ENCODE measurements around the gene BNIPL. TPM values are rescaled to one million over a fixed set of nuclear protein-coding genes. Genes with fewer than 3 reads are reported as not detected.
A peak's percentile ranks its signal among the peaks of the same experiment; 100 is the strongest.

The BNIPL gene
- total RNA-seq, 6 experiments from 2014 or later, result 0.12 to 0.76 (median 0.42) TPM; not detected in 1

- Histone ChIP-seq H3K4me3 (peak overlapping the region in 2 of 3 donors; percentile 71 to 73), H3K27ac (peak overlapping the region; percentile 75 to 89 (median 88)), H3K36me3 (no peaks in the 10 kb centered on the region), H3K27me3 (no peaks in the 10 kb centered on the region), H3K4me1 (peaks cover 0 to 75% (median 26%) of the 10 kb centered on the region in 4 donors), H3K9me3 (no peaks in the 10 kb centered on the region)
- WGBS (ENCODE audit: insufficient coverage, low coverage, low lambda C conversion rate, missing lambda C conversion rate), result 5% methylated on average over 4 of the region's 4 CpGs
- DNase-seq (no peak), ATAC-seq (peak in 1 of 4 donors; percentile 1)
- intact Hi-C loops (cut with DNase I), result no loop called here
- no peak for TF ChIP-seq POLR2A (IDR thresholded peaks at IDR 0.05)
- TF ChIP-seq, protein P1, sequence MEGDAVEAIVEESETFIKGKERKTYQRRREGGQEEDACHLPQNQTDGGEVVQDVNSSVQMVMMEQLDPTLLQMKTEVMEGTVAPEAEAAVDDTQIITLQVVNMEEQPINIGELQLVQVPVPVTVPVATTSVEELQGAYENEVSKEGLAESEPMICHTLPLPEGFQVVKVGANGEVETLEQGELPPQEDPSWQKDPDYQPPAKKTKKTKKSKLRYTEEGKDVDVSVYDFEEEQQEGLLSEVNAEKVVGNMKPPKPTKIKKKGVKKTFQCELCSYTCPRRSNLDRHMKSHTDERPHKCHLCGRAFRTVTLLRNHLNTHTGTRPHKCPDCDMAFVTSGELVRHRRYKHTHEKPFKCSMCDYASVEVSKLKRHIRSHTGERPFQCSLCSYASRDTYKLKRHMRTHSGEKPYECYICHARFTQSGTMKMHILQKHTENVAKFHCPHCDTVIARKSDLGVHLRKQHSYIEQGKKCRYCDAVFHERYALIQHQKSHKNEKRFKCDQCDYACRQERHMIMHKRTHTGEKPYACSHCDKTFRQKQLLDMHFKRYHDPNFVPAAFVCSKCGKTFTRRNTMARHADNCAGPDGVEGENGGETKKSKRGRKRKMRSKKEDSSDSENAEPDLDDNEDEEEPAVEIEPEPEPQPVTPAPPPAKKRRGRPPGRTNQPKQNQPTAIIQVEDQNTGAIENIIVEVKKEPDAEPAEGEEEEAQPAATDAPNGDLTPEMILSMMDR (IDR thresholded peaks at IDR 0.05), result no peak
These were observed 28.5 kb upstream of the BNIPL start for GRCh38 chr1:151007853-151008243.

GRCh38 chr1:151008244-151009205 lies 27.9 kb upstream of the BNIPL start, which contains the start of gene PRUNE1:
Gene PRUNE1 (plus strand): TSS chr1:151008449. CDS start chr1:151008633, 184 bp downstream.
- under 1% methylated on average over 22 of the region's 69 CpGs for WGBS (ENCODE audit: insufficient coverage, low coverage, low lambda C conversion rate, missing lambda C conversion rate)
- TF ChIP-seq, protein P1 (IDR thresholded peaks at IDR 0.05), result no peak
- TF ChIP-seq POLR2A (IDR thresholded peaks at IDR 0.05), result peak; percentile 39
- Histone ChIP-seq H3K4me1 (peaks cover 0 to 76% (median 28%) of the 10 kb centered on the region in 4 donors), H3K36me3 (no peaks in the 10 kb centered on the region), H3K27ac (peak within 1 kb of the TSS; percentile 75 to 89 (median 88)), H3K9me3 (no peaks in the 10 kb centered on the region), H3K4me3 (peak within 1 kb of the TSS; percentile 71 to 73 (median 71)), H3K27me3 (no peaks in the 10 kb centered on the region)
- ATAC-seq (peak; percentile 81 to 88 (median 84)), DNase-seq (peak; percentile 98)
- intact Hi-C loops (cut with DNase I), result no loop called here

- Histone ChIP-seq H3K27ac (peak overlapping the region; percentile 75 to 89 (median 88)), H3K4me1 (peaks cover 0 to 76% (median 28%) of the 10 kb centered on the region in 4 donors), H3K4me3 (peak overlapping the region; percentile 71 to 73 (median 71)), H3K9me3 (no peaks in the 10 kb centered on the region), H3K36me3 (no peaks in the 10 kb centered on the region), H3K27me3 (no peaks in the 10 kb centered on the region)
- intact Hi-C loops (cut with DNase I), result no loop called here
- WGBS (ENCODE audit: insufficient coverage, low coverage, low lambda C conversion rate, missing lambda C conversion rate), result 13% methylated on average over 3 of the region's 3 CpGs
- no peak for ATAC-seq
- TF ChIP-seq POLR2A (IDR thresholded peaks at IDR 0.05), result no peak
- TF ChIP-seq, protein P1 (IDR thresholded peaks at IDR 0.05), result no peak
- DNase-seq, result no peak
These were observed 27.2 kb upstream of the BNIPL start for GRCh38 chr1:151009206-151009587.

GRCh38 chr1:151009674-151010345 lies 26.6 kb upstream of the BNIPL start:
- H3K4me1 ChIP-seq, result peaks cover 0 to 75% (median 29%) of the 10 kb centered on the region in 4 donors
- H3K27me3 ChIP-seq, result no peaks in the 10 kb centered on the region
- intact Hi-C loops (cut with DNase I), result no loop called here
- TF ChIP-seq, protein P1 (IDR thresholded peaks at IDR 0.05), result no peak
- no peak for TF ChIP-seq POLR2A (IDR thresholded peaks at IDR 0.05)
- ATAC-seq, result no peak
- no peaks in the 10 kb centered on the region for H3K36me3 ChIP-seq
- 85% methylated on average over 6 of the region's 8 CpGs for WGBS (ENCODE audit: insufficient coverage, low coverage, low lambda C conversion rate, missing lambda C conversion rate)
- no peak for DNase-seq
- no peaks in the 10 kb centered on the region for H3K9me3 ChIP-seq
- H3K27ac ChIP-seq, result peak overlapping the region in 1 of 3 donors; percentile 89
- H3K4me3 ChIP-seq, result peak overlapping the region in 2 of 3 donors; percentile 71 to 73
